Fibroblast of mammary gland (primary cell): Measurements from ENCODE around the gene ERC1.

Source experiments
- DNase-seq: peaks from one replicate; pipeline ENCODE4 v3.0.0-alpha.2; 2010; ENCODE audit warnings: low read depth
- H3K4me3 ChIP-seq: 2 replicates; pipeline ENCODE4 v1.5.1; 2011; ENCODE audit warnings: low read depth, mild to moderate bottlenecking, low read length, moderate library complexity; ENCODE audit not compliant: control insufficient read depth
- CTCF ChIP-seq: conservative IDR thresholded peaks from 2 replicates; pipeline ENCODE4 v1.5.1; 2011; ENCODE audit warnings: low read depth, low read length, inconsistent platforms; ENCODE audit not compliant: control insufficient read depth, insufficient read depth

ERC1 gene

DNA sequence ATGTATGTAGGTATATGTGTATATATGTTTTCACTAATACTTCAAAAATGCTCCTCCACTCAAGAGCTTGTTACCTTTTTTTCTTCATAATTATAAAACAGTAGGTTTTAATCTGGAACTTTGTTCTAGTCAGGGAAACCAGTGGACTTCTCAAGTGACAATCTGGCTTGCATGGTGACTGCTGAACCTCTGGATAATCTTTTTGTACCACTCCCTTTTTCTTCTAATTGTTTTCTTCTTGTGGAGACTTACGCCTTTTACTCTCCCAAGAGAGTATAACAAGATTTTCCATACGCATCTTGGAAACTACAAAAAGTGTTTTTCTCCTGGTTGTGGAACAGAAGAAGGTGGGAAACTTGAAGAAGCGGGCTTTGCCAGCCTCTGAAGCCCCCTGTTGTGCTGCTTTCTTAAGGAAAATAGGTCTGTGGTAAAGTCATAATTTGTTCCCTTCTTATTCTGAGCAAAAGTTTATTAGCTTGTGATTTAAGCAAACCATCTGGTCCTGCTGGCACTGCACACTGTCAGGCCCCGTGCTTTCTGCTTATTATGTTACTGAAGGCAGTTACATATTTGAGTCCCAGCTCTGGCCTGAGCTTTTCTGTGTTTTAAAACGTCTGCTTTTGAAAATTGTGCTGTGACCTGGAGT lies 291.8 kb downstream of the ERC1 start:
- peak; percentile 57 for DNase-seq
- no peak for TF ChIP-seq CTCF
- H3K4me3 ChIP-seq, result no peak overlapping the region

DNA sequence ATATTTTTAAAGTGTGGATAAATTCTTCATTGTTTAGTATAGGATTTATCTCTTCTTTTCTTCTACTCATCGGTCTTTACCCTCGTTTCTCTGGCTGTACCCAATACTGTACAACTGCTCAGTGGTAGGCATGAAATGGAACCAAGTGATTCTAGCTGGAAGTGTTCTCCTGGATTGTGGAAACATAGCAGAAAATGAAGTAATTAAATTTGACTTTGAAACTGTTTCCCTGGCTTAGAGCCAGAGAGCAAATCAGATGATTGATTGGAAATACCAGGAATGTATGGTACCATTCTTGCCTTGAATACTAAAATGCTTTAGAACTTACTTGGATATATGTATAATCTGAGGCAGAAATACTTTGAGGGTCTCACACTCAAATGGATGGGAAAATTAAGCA lies 292.3 kb downstream of the ERC1 start:
- no peak for DNase-seq
- H3K4me3 ChIP-seq, result no peak overlapping the region
- no peak for TF ChIP-seq CTCF

GRCh38 chr12:1284611-1285010 lies 293.6 kb downstream of the ERC1 start:
- no peak for DNase-seq
- TF ChIP-seq CTCF, result no peak
- H3K4me3 ChIP-seq, result no peak overlapping the region

DNA sequence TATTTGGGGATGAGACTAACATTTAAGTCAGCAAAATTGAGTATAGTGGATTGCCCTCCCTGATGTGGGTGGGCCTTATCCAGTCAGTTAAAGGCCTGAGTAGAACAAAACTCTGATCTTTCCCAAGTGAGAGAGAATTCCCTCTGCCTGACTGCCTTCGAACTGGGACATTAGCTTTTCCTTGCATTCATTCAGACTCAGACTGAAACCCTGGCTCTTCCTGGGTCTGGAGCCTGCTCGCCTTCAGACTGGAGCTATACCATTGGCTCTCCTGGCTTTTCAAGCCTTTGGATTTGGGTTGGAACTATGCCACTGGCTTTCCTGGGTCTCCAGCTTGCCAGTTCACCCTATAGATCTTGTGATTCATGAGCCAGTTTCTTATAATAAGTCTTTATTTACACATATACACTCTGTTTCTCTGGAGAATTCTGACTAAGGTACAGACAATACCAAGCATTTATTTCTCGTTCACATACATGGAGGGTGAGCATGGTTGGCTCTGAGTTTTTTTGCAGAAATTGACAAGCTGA lies 296.5 kb downstream of the ERC1 start:
- TF ChIP-seq CTCF, result no peak
- no peak overlapping the region for H3K4me3 ChIP-seq
- no peak for DNase-seq

- H3K4me3 ChIP-seq, result no peak overlapping the region
- TF ChIP-seq CTCF, result no peak
Measured at GRCh38 chr12:1288333-1288732, 297.3 kb downstream of the ERC1 start.

DNA sequence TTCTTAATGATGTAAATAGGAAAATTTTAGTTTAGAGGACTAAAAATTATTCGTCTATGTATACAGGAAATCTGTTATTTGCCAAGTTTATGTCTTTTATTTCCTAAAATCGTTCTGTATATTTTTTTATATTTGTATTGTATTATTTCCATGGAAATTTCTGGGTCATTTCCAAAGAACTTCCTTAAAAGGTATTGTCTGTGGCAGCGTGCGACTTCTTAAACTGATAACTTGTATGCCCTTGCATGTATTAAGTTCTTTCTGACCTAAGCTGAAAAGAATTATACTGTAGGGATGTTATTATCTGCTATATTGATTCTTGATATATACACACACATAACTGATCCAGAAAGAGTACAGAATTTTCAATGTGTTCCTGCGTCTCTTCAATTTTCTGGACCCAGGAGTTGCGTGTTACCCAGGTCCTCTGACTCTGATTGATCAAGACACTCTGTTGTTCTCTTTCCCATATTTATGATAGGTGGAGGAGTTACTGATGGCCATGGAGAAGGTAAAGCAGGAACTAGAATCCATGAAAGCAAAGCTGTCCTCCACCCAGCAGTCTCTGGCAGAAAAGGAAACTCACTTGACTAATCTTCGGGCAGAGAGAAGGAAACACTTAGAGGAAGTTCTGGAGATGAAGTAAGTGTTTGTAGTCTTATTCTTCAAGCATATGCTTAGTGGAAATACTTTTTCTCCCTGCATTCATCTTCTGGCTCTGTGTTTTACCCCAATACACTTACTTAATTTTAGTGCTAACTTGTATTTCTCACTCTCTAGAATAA lies 298.5 kb downstream of the ERC1 start:
- DNase-seq, result no peak
- no peak for TF ChIP-seq CTCF
- no peak overlapping the region for H3K4me3 ChIP-seq

More at GRCh38 chr12:1288333-1288732, 297.3 kb downstream of the ERC1 start:
- no peak for DNase-seq
